ENCODE data around the gene RETN.

The RETN gene, protein sequence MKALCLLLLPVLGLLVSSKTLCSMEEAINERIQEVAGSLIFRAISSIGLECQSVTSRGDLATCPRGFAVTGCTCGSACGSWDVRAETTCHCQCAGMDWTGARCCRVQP

DNA sequence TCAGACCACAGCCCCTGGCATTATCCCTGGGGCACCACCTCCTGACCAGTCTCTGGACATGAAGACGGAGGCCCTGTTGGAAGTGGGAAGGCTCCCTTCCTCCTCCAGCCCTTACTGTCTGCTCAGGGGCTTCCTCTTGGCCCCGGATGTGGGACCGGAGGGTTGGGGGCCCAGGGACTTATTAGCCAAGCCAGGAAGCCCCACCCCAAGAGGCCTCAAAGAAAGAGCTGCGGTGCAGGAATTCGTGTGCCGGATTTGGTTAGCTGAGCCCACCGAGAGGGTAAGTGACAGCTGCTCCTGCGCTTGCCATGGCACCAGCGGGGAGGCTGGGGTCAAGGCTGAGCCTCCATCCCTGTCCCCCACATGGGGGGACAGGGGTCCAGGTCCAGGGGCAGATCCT lies at the start of gene RETN:
TSS of gene RETN (plus strand) at position 208 of the 400 bp plus-strand sequence. CDS start 278 bp downstream, outside the sequence.
- TF ChIP-seq, protein P1, sequence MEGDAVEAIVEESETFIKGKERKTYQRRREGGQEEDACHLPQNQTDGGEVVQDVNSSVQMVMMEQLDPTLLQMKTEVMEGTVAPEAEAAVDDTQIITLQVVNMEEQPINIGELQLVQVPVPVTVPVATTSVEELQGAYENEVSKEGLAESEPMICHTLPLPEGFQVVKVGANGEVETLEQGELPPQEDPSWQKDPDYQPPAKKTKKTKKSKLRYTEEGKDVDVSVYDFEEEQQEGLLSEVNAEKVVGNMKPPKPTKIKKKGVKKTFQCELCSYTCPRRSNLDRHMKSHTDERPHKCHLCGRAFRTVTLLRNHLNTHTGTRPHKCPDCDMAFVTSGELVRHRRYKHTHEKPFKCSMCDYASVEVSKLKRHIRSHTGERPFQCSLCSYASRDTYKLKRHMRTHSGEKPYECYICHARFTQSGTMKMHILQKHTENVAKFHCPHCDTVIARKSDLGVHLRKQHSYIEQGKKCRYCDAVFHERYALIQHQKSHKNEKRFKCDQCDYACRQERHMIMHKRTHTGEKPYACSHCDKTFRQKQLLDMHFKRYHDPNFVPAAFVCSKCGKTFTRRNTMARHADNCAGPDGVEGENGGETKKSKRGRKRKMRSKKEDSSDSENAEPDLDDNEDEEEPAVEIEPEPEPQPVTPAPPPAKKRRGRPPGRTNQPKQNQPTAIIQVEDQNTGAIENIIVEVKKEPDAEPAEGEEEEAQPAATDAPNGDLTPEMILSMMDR (IDR thresholded peaks at IDR 0.05; ENCODE audit: low read depth, low read length, missing control alignments): no peak
- H3K4me3 ChIP-seq (ENCODE audit: low read depth, low read length): no peak within 1 kb of the TSS
- DNase-seq (ENCODE audit: low read depth): no peak

DNA sequence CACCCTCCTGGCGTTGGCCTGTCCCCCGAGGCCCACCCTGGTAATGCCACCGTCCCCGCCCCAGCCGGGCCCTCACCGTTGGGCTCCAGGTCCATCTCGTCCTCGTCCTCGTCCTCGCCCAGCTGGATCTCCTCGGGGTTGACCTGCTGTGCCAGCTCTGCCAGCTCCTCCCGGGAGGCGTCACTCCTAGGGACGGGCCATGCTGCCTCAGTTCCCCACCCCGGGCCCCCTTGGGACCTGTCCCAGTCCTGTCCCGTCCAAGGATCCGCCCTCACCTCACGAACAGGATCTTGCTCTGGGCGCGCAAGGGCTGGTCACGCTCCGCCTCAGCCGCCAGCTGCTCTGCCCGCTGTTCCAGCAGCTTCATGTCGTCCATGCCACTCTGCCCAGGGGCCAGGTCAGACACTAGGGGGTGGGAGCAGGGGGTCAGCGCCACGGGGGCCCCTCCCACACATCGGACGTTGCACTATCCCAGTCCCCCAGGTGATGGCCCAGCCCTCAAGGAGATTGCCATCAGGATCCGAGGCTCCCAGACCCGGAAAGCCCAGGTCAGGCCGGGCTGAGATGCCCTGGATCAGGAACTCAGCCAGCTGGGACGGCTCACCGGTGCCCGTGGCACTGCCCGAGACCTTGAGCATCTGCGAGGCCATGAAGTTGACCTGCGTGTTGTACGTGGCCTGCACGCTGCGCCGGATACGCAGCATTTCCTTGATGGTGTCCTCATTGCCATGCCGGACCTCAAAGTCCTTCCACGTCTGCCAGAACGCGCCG lies 49.0 kb upstream of the RETN start:
- TF ChIP-seq, protein P1 (IDR thresholded peaks at IDR 0.05; ENCODE audit: low read depth, low read length, missing control alignments): no peak
- DNase-seq (ENCODE audit: low read depth): no peak
- H3K4me3 ChIP-seq (ENCODE audit: low read depth, low read length): no peak overlapping the region

DNA sequence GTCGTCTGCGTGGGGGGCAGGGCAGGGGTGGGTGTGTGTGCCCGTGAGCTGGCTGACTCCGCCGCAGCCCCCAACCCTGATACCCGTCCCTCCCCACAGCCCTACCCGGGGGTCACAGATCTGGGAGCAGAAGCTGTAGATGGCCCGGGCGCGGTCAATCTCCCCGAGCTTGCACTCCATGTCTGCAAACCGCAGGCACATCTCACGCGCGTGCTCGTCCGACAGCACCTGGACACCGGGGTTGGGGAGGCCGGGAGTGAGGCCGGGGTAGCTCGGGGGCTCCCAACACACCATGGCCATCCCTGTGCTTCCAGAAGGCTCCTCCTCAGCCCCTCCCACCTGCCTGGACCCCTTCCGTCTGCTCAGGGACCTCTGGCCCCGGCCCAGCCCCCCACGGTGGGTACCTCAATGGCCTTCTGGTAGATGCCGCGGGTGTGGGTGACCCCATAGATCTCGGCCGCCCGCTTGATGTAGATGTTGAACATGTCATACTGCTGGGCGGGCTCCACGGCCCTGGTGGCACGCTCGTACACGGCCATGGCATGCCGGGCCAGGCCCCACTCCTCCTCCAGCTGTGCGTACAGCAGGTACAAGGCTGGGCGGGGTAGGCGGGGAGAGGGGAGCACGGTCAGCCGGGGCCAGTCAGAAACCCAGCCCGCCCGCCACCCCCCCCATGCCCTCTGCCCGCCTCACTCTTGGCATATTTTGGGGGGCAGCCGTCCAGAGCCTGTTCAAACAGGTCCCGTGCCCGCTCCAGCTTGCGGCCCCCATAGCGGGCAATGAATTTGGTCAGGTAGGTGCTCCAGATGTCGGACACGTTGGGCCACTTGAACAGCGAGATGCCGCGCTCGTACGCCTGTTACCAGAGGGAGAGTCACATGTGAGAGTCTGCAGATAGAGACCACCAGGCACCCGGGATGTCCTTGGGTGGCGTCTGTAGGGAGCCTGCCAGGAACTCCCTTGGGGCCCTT lies 48.1 kb upstream of the RETN start:
- no peak for DNase-seq (ENCODE audit: low read depth)

DNA sequence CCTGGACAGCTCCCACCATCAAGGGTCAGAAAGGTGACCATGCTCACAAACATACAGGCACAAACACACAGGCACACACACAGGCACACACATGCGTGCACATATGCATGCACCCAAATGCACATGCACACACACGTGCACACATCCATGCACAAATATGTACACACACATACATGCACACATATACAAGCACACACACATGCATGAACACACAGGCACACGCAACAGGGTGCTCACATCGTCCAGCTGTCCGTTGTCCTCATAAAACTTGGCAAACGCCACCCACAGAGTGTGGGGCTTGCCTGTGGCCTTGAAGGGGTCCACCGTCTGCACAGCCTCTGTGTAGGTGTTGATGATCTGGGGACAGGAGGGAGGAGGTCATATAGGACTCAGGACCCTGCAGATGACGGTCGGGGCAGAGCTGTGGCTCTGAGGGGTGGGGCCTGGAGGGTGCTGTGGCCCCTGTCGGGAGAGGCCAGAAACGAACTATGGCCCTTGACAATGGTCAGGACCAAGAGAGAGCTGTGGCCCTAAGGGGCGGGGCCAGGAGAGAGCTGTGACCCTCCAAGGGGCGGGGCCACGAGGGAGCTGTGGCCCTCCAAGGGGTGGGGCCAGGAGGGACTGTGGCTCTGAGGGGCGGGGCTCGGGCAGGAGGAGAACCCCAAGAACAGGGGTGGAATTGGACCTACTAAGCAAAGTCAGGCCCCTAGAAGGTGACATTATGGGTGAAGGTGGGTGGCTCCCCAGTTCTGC lies 45.7 kb upstream of the RETN start:
- no peak for DNase-seq (ENCODE audit: low read depth)
- no peak overlapping the region for H3K4me3 ChIP-seq (ENCODE audit: low read depth, low read length)
- TF ChIP-seq, protein P1 (IDR thresholded peaks at IDR 0.05; ENCODE audit: low read depth, low read length, missing control alignments): no peak

More for the DNA sequence above, 48.1 kb upstream of the RETN start:
- no peak overlapping the region for H3K4me3 ChIP-seq (ENCODE audit: low read depth, low read length)
- TF ChIP-seq, protein P1 (IDR thresholded peaks at IDR 0.05; ENCODE audit: low read depth, low read length, missing control alignments): no peak

DNA sequence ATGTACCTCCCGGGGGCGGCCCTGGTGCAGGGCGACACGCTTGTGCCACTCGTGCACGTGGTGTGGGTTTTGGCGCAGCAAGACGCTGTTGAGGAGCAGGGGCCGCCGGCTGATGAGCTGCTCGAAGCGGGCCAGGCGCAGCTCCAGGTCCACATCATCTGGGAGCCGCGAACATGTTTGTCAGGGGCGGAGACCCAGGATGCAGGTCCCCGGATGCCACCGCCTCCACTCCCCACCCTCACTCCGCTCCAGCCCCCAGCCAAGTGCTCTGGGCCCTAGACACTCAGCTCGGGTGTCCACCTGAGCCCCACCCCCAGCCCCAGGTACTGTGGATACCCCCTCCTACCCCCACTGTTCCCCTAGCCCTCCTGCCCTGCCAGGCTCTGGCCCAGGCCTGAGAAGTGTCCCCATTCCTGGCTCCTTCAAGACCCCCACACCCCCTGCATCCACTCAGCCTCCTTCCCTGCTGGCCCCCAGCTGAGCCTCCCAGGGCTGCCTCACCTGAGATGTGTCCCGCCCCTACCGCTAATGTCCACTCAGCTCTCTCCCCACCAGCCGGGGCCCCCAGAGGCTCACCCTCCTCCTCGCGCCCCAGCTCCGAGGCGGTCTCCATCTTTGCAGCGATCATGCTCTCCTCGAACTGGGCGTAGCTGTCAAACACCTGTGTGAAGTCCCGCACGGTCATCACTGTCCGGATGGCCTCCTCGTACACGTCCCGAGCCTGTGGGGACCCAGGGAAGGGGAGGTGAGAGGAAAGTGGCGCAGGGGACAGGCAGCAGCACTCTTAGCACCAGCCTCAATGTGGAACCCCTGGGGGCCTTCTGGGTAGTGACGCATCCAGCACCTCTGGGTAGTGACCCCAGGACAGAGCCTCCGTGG lies 44.9 kb upstream of the RETN start:
- DNase-seq (ENCODE audit: low read depth): no peak
- TF ChIP-seq, protein P1 (IDR thresholded peaks at IDR 0.05; ENCODE audit: low read depth, low read length, missing control alignments): no peak
- H3K4me3 ChIP-seq (ENCODE audit: low read depth, low read length): no peak overlapping the region

Data from GM12864 (cell line).